Inflammatory macrophage treated with lipopolysaccharide for 1 hour (primary cell): ENCODE results near the gene CD79B.
"Not testable (repeated sequence)": the region's sequence is repeated elsewhere in the genome, so short reads cannot be mapped to it uniquely, and the experiment has no call there.

ENCODE experiments used
- DNase-seq, 2 donors: peaks; one replicate each; pipeline ENCODE4 v3.0.0-alpha.2; 2020 to 2022

Gene CD79B

DNA sequence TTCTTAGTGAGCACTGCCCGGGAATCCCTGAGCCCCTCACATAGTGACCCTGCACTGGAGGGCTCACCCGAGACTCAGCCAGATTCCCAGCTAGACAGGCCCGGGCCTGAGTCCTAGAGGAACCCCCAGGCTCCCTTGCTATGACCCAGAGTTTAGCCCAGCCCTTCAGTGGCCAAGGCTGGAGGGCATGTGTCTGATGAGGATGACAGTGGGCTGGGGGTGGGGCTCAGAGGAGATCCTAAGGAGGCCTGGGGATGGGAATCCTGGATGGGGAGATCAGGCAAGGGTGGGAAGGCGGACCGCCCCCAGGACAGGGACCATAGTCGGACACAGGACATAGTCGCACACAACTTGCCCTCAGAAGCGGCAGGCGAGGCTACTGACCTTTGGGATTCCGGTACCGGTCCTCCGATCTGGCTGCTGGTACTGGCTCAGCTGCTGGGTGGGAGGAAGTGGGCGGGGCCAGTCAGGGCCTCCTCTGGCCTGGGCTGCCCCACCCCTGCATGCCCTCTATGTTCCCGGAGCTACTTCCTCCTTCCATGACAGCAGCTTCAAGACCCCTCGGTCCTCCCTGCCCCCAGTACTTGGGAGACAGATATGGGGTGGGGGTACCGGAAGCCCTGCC lies 1.1 kb downstream of the CD79B start:
- peak; percentile 45 to 48 for DNase-seq

DNA sequence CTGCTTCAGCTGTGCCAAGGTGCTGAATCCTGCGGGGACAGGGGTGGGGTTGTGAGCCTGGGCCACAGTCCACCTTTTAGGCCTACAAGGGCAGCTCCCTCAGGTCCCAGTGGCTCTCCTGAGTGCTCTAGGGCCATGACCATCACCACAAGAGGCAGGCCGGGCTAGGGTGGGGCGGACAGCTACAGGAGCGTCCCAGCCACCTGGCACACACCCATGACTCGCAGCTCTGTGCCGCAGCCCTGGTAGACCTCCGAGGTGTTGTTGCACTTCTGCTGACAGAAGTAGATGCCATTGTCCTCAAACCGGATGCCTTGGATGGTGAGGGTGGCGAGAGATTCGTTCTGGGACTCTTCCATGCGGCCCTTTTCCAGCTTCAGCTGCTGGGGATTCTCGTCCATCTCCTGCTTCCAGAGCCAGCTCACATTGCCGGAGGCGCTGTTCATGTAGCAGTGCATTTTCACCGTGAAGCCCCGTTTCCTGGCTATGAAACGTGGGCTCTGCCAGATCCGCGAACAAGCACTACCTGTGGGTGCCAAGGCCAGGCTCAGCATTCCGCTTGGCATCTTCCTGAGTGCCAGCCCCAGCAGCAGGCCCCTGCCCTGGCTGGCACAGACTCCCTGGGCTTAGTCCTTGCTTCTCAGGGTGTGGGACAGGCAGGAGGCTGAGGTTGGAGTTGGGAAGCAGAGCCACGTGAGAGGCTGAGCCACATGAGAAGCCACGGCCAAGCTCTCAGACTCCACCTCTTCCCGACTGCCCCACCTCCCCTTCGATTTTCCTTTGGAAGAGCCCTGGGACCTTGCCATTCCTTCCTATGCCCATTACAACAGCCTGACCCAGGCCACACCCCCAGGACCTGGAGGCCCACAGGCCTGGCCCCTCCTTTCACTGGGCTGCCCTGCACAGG lies 2.0 kb downstream of the CD79B start:
- DNase-seq: no peak

DNA sequence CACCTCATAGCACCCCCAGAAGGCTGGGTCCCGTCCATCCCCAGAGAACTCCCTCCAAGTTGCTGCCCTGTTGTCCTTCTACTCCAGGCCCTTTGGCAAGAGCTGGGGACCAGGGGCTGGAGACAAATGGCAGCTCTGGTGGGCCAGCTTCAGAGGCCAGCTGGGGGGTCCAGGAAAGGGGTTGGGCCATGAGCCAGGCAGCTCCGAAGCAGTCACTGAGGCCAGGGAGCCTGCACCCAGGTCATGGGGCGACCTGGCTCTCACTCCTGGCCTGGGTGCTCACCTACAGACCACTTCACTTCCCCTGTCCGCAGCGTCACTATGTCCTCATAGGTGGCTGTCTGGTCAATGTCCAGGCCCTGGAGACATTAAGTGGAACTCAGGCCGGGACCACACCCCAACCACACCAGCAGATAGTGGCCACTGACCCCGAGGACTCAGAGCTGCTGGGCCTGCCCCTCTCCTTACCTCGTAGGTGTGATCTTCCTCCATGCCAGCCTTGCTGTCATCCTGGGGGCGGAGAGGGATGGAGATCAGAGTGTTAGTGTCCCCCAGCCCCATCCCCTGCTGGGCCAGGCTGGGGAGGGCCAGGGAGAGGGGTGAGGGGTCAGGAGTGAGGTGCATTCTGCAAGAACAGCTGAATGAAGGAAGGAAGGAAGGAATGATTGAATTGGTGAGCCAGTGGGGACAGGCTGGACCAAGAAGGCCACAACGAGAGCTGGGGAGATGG lies 3.0 kb downstream of the CD79B start:
- no peak for DNase-seq

- DNase-seq: no peak
These were observed 3.9 kb downstream of the CD79B start for GRCh38 chr17:63928172-63928666.

DNA sequence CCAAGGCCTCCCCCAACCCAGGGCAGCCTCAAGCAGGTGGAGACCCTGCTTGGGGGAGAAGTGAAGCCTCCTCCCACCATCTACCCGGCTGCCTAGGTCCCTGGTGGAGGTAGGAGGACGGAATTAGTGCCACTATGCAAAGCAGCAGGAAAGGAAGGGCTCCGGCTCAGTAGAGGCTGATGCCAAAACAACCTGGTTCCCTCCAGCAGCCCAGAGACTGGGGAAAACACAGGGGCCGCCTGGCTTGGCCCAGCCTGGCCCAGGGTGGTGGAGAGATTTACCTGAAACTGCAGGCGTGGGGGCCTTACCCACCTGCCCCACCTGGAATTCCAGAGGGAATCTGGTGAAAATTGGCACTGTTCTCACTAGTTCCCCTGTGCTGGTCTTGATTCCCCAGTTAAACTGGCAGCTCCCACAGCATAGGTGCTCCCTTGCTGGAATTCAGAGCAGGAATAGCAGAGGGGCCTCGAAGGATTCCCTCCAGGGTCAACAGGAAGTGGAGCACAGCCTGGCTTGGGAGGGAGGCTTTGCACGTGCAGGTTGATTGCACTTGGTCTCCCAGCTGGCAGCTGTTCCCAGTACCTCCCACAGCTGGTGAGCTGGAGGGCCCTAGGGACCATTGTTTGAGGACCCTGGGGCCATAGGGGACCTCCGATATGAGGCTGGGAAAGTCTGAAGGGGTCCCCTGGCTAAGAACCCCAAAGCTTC lies 4.5 kb downstream of the CD79B start:
- DNase-seq: no peak

GRCh38 chr17:63926164-63926563 lies 6.0 kb downstream of the CD79B start:
- no peak for DNase-seq

DNA sequence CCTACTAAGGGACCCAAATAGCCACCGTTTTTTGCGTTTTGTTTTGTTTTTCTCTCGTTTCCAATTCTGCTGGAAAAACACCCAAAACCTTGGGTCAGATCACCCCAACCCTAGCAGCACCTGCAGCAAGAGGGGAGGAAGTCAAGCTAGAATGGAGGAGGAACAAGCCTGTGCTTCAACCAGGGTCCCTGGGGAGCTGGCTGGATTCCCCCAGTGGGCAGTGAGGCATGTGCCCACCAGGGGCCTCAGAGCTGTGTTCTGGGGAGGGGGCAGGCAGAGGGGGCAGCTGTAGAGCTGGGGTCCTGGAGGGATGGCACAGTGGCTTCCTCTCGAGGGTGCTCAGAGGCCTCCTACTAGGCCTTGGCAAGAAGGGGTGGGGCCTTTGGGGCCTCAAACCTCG lies 6.5 kb downstream of the CD79B start:
- DNase-seq: no peak

DNA sequence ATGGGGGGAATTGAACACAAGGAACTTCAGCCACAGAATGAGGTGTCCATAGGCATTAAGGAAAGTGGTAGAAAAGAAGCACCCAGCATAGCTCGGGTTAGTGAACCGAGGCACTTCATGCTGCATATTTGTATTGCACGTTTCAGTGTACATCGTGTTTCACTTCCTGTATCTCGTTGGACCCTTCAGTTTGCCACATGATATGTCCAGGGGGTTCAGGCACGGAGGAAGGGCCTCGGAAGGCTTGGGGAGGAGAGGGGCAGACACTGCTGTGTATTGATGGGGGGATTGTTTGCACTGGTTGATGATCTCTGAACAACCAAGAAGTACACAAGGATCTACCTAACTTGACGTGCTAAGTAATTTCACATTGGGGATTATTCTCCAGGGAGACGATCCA lies 9.7 kb downstream of the CD79B start:
- not testable (repeated sequence) for DNase-seq

DNA sequence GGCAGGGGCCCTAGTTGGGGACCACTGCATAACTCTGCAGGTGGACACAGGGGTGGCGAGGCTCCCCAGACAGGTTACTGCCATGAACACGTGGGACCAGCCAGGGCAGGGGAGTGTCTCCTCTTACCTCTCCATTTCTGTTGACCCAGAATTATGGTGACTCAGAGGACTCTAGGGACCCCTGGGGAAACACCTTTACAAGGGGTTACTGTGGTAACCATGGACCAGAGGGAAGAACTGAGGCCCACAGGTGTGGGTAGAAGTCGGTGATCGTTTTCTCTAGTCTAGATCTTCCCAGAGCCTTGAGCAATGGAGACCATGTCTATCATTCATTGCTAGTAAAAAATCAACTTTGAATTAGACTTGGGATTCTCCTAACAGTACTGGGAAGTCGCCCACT lies 11.4 kb downstream of the CD79B start:
- DNase-seq: not testable (repeated sequence)

DNA sequence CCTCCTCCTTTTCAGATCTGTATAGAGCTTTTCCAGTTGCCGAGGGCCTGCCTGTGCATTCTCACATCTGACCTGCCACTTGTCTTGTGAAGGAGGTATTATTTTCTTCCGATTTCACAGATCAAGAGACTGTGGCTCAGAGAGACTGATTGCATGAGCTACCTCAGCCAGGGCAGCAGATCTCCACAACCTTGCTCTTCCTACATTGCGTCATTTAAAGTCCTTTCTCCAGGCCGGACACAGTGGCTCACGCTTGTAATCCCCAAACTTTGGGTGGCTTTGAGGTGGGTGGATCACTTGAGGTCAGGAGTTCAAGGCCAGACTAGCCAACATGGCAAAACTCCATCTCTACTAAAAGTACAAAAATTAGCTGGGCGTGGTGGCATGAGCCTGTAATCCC lies 12.1 kb downstream of the CD79B start:
- not testable (repeated sequence) for DNase-seq

DNA sequence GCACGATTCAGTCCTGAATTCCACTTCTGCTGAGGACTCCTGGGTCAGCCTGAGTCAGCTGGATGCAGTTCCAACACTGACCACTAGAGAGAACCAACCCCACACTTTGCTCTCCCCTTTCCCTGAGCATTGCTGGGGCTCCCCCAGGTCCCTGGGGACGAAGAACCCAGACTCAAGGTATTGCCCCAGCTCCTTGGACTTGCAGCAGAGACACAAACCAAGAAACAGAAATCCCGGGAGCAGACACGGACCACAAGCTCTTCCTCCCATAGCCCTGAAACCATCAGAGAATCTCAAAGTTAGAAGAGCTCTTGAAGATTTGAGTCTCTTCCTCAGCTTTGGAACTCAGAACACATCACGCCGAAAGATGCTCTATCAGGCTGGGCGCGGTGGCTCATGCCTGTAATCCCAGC lies 12.8 kb downstream of the CD79B start:
- peak; percentile 24 to 89 for DNase-seq

DNA sequence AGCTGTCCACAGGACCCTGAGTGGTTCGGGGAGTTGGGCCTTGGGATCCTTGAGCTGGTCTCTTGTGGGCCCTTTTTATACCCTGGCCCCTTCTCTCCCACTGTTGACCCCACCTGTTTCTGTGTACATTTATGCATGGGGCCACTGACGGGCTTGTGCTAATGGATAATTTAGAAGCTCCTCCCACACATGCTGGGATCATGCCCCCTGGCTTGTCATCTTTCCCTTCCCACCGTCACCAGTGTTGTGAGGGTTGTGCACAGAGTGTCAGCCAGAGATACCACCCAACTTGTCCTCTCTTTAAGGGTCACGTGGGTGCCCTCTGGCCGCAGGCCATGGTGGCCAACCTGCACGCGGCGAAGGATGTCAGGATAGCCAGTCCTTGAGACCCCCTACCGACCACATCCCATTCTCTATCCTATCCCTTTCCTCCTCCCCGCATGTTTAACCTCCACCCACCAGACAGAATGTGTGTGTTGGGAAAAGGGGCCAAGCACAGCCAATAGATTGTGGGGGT lies 13.3 kb downstream of the CD79B start, which contains the start of gene GH1:
Gene GH1, minus strand, starts transcription at position 51 of the 517 bp plus-strand sequence. CDS start 63 bp downstream, outside the sequence.
- DNase-seq: not testable (repeated sequence)

GRCh38 chr17:63918305-63918704 lies 13.8 kb downstream of the CD79B start:
- DNase-seq: no peak

DNA sequence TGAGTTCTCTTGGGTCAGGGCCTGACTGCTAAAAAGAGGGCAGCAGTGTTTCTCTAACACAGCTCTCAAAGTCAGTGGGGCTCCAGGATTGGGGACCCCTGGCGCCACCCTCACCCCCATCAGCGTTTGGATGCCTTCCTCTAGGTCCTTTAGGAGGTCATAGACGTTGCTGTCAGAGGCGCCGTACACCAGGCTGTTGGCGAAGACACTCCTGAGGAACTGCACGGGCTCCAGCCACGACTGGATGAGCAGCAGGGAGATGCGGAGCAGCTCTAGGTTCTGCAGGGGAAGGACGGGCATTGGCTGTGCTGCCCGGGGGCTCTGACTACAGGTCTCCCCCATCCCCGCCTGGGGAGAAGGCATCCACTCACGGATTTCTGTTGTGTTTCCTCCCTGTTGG lies 14.5 kb downstream of the CD79B start:
- DNase-seq: no peak

DNA sequence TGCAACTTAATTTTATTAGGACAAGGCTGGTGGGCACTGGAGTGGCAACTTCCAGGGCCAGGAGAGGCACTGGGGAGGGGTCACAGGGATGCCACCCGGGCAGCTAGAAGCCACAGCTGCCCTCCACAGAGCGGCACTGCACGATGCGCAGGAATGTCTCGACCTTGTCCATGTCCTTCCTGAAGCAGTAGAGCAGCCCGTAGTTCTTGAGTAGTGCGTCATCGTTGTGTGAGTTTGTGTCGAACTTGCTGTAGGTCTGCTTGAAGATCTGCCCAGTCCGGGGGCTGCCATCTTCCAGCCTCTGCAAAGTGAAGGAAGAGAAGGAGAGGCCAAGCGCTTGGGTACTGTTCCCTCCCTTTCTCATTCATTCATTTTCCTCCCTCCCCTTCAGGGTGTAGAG lies 14.9 kb downstream of the CD79B start:
- not testable (repeated sequence) for DNase-seq

- no peak for DNase-seq
These were observed 15.5 kb downstream of the CD79B start for GRCh38 chr17:63916566-63917185.

DNA sequence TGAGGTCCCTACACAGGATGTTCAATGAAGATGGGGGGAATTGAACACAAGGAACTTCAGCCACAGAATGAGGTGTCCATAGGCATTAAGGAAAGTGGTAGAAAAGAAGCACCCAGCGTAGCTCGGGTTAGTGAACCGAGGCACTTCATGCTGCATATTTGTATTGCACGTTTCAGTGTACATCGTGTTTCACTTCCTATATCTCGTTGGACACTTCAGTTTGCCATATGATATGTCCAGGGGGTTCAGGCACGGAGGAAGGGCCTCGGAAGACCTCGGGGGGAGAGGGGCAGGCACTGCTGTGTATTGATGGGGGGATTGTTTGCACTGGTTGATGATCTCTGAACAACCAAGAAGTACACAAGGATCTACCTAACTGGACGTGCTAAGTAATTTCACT lies 16.4 kb downstream of the CD79B start:
- not testable (repeated sequence) for DNase-seq

GRCh38 chr17:63914471-63914870 lies 17.7 kb downstream of the CD79B start:
- DNase-seq: no peak

DNA sequence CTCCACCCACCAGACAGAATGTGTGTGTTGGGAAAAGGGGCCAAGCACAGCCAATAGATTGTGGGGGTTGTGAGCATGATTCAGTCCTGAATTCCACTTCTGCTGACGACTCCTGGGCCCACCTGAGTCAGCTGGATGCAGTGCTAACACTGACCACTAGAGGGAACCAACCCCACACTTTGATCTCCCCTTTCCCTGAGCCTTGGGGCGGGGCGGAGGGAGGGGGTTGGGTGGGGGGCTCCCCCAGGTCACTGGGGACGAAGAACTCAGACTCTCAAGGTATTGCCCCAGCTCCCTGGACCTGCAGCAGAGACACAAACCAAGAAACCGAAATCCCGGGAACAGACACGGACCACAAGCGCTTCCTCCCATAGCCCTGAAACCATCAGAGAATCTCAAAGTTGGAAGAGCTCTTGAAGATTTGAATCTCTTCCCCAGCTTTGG lies 20.5 kb downstream of the CD79B start:
- peak in 1 of 2 donors; percentile 58 for DNase-seq

GRCh38 chr17:63911041-63911635 lies 21.0 kb downstream of the CD79B start, which contains the start of gene CSHL1:
TSS of gene CSHL1 (minus strand) at chr17:63911258. CDS start at chr17:63911196, 62 bp downstream.
- no peak for DNase-seq

GRCh38 chr17:63910096-63910495 lies 22.0 kb downstream of the CD79B start:
- no peak for DNase-seq
